ENCODE measurements around the gene FBXO11.
A peak's percentile ranks its signal among the peaks of the same experiment; 100 is the strongest.

FBXO11 gene

GRCh38 chr2:47850198-47850597 lies 56.1 kb downstream of the FBXO11 start:
- DNase-seq = no peak

GRCh38 chr2:47849368-47849767 lies 56.9 kb downstream of the FBXO11 start:
- DNase-seq = no peak

GRCh38 chr2:47844162-47844561 lies 62.1 kb downstream of the FBXO11 start:
- no peak for DNase-seq

- no peak for DNase-seq
These were observed 62.9 kb downstream of the FBXO11 start for GRCh38 chr2:47843407-47843806.

GRCh38 chr2:47842846-47843245 lies 63.5 kb downstream of the FBXO11 start:
- no peak for DNase-seq

- no peak for DNase-seq
These were observed 67.6 kb downstream of the FBXO11 start for GRCh38 chr2:47838686-47839085.

- DNase-seq = no peak
These were observed 68.0 kb downstream of the FBXO11 start for GRCh38 chr2:47838249-47838648.

GRCh38 chr2:47833516-47833968 lies 72.8 kb downstream of the FBXO11 start:
- no peak for DNase-seq

GRCh38 chr2:47822518-47822917 lies 83.8 kb downstream of the FBXO11 start:
- DNase-seq = no peak

GRCh38 chr2:47819834-47820233 lies 86.5 kb downstream of the FBXO11 start:
- DNase-seq = no peak

- no peak for DNase-seq
These were observed 87.5 kb downstream of the FBXO11 start for GRCh38 chr2:47818777-47819176.

- no peak for DNase-seq
These were observed 90.5 kb downstream of the FBXO11 start for GRCh38 chr2:47815764-47816163.

- DNase-seq = no peak
These were observed 94.6 kb downstream of the FBXO11 start for GRCh38 chr2:47811668-47812067.

GRCh38 chr2:47810850-47811249 lies 95.4 kb downstream of the FBXO11 start:
- DNase-seq = no peak

- no peak for DNase-seq
These were observed 96.4 kb downstream of the FBXO11 start for GRCh38 chr2:47809903-47810302.

GRCh38 chr2:47808614-47809013 lies 97.7 kb downstream of the FBXO11 start:
- DNase-seq = no peak

GRCh38 chr2:47805850-47806249 lies 100.4 kb downstream of the FBXO11 start:
- no peak for DNase-seq

GRCh38 chr2:47803770-47804169 lies 102.5 kb downstream of the FBXO11 start:
- DNase-seq = no peak

GRCh38 chr2:47803363-47803762 lies 102.9 kb downstream of the FBXO11 start:
- no peak for DNase-seq

GRCh38 chr2:47801118-47801517 lies 105.2 kb downstream of the FBXO11 start:
- no peak for DNase-seq

GRCh38 chr2:47799031-47799609 lies 107.2 kb downstream of the FBXO11 start:
- DNase-seq = no peak

- DNase-seq = peak in 1 of 51 donors; percentile 10
These were observed 107.7 kb downstream of the FBXO11 start for GRCh38 chr2:47798631-47799030.

GRCh38 chr2:47796090-47796697 lies 110.1 kb downstream of the FBXO11 start:
- no peak for DNase-seq

- DNase-seq = peak in 2 of 51 donors; percentile 5 to 16
These were observed 120.3 kb downstream of the FBXO11 start for GRCh38 chr2:47785986-47786385.
